Measurements from ENCODE around the gene CSNK1D.

The CSNK1D gene

DNA sequence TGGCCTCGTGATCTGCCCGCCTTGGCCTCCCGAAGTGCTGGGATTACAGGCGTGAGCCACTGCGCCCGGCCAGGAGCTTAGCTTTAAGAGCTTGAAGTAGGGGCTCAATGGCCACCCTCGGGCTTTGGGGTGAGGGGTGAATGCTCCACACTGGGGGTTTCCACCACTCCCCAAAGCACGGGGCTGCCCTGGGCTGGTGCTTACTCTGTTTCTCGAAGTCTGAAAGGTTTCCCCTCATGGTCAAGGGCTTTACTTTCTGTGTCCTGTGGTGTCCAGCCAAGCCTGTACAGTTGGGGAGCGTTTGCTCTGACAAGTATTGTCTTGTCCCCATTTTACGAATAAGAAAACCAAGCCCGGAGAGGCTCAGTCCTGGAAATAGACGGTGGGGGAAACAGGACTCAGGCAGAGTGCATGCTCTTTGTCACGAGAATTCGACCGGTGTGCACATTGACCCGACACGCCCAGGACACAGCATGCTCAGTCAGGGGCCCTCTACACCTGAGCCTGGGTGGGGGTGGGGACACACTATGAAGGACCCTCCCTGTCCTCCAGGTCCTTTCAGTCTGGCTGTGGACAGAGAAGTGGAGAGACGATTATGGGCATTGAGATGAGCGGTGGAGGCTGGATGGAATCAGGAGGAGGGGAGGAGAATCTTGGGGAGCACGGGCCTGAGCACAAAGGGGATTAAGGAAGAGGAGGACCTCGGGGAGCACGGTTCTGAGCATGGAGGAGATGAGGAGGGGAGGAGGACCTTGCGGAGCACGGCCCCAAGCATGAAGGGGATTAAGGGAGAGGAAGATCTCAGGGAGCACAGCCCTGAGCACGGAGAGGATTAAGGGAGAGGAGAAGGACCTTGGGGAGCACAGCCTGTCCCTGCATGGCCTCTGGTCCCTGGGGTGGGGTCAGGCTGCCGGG lies 36.4 kb upstream of the CSNK1D start:
- no peak for DNase-seq

DNA sequence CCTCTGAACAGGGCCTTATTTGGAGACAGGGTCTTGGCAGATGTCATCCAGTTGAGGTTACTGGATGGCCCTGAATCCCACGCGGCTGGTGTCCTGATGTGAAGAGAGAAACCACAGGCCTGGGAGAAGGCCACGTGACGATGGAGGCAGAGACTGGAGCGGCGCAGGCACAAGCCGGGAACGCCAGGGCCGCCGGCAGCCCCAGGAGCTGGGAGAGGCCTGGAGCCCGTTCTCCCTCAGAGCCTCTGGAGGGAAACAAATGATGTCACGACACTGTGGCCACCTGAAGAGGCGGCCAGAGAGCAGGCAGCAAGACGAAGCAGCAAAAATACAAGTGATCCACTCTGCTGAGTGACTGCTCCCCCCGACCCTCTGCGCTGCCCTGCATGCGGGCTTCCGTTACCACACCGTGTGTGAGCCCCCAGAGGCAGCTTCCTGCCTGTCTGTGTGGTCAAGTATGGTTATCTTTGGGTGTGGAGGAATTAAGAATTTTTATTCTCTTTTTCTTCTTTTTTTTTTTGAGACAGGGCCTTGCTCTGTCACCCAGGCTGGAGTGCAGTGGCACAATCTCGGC lies 32.3 kb upstream of the CSNK1D start:
- DNase-seq = no peak

DNA sequence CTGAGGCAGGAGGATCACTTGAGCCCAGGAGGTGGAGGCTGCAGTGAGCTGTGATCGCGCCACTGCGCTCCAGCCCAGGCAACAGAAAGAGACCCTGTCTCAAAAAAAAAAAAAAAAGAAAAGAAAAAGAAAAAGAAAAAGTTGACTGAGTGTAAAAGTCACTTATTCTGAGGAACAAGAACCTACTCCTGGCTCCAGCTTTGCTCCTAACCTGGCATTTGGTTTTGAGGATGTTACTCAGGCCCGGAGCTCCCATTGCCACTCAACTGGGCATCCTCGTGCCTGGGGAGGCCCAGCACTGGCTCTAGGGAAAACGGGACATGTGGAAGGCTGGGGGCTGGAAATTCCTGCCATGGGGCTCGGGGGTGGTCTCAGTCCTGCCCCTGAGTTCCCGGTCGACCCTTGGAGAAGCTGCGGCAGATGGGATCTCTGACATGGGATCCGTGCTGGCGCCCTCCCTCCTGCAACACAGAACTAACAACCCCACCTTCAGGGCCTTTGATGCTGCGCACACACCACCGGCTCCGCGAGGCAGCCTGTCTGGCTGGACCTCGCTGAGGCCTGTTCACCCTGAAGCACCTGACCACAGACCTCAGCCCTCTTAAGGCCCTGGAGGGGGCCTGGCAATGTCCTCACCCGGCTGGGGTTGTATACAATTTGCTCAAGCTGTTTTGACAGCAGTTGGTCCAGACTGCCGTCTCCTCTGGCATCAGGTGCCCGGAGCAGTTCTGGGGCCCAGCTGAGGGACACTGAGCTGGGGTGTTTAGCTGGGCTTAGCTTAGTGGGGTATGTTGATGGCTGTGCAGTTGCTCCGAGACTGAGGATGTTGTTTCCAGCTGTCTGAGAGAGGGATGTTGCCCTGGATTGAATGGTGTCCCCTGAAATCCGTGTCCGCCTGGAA lies 31.6 kb upstream of the CSNK1D start:
- peak in 1 of 3 experiments; percentile 50 for DNase-seq

DNA sequence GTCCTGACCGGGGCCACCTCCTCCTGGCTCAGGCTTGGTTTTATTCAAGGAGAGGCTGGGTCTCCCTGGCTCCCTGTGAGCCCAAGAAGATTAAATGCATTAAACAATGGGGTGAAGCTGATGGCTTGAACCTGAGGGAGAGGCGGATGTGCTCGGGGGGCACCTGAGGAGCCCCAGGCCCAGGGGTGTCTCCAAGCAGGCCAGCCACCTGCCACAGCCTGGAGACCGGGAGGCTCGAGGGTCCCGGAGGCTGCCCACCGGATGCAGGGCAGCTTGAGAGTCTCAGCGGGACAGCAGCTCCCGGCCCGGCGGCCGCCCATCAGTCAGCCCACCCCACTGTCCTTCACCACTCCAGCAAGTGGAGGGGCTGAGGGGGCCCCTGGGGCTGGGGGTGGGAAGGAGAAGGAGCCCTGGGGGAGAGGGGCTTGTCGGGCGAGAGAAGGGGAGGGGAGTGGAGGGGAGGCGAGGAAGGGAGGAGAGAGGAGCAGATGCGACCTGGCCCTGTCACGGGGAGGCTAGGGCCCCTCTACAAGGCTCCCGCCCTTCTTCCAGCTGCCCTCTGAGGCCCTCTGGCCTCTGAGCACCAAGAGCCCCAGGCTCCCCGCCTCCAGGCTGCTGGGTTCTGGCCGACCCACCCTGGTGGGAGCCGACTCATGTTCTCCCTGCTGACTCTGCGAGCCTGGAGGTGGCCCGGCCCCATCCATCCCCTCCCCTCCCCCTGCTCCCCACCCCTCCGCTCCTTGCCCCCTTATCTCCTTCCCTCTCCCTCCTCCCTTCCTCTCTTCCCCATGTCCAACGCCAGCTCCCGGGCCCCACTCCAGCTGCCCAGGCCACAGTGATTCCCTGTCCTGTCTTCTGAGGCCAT lies 30.7 kb upstream of the CSNK1D start:
- no peak for DNase-seq

DNA sequence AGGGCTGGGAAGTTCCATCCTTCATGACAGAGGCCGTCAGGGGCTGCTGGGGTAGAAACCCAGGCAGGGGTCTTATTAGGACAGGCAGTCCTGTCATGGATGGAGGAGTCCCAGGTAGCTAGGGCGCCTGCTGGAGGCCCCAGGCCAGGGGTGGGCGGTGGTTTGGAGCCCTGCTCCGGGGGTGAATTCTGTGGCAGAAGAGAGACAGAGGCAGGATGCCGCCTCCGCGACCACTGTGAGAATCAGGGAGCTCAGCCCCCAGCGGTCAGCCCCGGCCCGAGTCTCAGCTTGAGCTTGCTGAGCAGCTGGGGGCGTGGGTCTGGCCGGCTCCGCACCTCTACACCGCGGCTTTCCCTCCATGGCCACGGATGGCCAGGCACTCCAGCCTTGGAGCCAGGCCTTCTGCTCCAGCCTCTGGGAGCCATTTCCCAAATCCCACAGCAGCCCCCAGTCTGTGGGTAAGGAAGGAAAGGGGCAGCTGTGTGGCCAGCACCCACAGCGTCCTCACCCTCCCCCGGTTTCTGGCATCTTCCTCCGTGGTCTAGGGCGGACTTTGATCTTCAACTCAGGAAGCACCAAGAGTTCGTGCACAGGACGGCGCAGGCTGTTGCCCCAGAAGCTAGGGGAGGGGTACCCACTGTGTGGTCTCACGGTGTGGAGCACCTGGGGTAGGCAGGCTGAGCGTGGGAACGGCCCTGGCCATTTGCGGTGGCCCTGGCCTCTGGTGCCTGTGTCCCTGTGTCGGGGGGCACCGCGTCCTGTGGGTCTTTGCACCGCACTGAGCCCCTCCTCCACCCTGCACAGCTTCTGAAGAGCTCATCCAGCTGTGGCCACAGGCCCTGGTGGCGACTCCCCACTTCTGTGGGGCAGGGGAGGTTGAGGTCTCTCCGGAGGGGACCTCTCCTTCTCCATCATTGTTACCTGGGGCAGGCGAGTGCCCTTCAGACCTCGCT lies 29.8 kb upstream of the CSNK1D start:
- DNase-seq = no peak

DNA sequence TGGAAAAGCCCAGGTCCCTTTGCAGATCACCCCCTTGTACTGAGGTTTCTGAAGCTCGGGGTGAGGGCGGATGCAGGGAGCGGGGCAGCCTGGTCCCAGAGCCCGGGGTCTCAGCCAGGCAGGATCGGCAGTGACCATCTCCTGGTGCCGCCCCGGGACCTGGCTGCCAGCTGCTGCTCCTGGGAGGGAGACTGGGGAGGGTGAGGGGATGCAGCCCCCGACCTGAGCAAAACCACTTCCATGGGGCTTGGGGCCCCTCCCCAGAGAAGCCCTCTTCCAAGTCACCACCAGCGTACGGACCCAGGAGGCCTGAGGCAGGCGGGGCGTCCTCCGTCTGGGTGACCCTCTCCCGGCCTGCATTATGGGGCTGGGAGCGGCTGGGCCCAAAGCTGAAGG lies 29.1 kb upstream of the CSNK1D start:
- no peak for DNase-seq

DNA sequence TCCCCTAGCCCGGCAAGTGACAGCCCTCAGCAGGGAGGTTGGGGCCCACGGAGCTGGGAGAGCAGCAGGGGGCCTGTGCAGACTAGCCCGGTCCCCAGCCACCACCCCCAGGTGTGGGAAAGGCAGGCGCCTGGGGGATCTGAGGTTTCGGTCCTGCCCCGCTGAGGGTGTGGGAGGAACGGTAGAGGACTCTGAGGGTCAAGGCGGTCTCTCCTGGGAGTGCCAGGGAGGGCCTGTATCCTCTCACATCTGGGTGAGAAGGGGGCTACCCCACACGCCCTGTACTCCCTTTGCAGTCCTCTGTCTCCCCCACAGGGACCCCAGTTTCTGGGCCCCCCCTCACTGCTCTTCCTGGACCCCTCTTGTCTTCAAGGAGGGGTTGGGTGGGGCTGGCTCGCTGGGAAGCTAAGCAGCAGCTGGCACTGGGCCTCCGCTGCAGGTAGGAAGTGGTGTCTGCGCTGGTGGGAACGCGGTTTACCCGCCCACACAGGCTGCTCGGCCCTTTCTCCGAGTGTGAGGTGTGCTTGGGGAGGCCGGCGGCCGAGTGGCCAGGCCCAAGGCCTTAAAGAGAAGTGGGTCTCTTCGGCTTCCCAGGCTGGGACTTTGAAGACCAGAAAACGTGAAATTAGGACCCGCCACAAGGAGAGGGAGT lies 28.5 kb upstream of the CSNK1D start:
- no peak for DNase-seq

DNA sequence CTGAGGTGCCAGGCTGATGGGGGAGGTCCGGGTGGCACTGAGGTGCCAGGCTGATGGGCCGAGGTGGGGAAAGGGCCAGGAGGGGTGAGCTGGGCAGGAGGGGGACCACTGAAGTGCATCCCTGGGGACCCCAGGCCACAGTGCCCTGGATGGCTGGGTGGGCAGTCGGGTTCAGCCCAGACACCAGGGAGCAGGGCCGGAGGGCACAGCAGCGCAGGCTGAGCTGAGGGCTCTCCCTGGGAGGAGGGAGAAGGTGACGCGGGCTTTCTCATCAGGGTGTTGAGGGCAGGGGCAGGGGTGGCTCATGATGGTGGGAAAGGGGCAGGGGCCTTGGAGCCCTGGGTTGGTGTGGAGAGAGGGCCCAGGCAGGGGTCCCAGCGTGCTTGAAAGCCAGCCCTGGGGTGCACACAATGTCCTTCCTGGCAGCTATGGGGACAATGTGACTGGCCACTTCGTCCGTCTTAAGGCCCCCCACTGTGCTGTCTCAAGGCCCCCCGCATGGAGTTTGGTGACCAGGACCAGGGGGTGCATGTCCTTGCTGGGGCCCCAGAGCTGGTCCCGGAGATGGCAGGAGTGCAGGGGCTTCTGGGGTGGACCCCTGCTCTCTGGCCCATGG lies 27.9 kb upstream of the CSNK1D start:
- DNase-seq = no peak

DNA sequence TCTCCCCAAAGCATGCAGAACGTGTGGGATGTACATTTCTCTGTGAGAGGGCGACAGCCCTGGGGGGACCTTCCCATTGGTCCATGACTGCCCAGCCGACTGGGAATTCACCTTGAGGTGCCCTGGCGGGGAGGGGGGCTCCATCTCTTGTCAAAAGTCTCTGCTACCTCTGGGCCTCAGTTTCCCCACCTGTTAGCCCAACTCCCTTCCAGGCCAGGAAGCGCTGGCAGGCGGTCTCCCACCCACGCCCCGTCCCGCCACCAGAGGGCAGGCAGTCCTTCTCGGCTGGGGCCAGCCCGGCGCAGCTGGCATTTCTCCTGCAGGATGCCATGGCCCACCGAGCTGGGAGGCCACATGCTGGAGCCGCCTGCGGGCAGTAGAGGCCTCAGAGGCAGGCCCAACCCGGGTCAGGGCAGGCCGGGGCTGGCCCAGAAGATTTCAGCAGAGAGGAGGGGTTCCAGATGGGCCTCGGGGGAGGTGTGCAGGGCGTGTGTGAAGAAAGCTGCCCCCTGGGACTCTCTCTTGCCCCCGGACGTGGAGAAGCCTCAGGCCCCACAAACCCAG lies 27.3 kb upstream of the CSNK1D start:
- peak in 2 of 3 experiments; percentile 14 to 27 for DNase-seq

DNA sequence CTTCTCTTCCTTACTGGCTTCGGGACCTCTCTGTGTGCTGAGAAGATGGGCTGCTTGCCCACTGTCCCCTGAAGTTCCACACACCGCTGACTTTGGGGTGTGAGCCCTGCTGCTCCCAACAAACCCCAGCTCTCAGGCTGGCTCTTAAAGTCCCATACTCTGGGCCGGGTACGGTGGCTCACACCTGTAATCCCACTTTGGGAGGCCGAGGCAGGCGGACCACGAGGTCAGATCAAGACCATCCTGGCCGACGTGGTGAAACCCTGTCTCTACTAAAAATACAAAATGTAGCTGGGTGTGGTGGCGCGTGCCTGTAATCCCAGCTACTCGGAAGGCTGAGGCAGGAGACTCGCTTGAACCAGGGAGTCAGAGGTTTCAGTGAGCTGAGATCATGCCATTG lies 26.7 kb upstream of the CSNK1D start:
- DNase-seq = no peak

DNA sequence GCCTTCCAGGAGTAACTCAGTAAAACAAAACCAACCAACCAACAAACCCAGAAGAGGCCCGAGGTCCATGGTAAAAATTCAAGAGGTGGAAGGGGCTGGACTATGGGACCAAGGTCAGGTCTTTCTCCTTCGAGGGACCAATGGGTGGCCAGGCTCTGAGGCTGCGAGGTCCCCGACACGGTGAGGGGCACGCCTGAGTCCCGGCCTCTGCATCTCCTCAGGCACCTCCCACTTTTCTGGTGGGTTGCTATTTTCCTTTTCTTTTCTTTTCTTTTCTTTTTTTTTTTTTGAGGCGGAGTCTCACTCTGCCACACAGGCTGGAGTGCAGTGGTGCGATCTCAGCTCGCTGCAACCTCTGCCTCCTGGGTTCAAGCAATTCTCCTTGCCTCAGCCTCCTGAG lies 26.0 kb upstream of the CSNK1D start:
- no peak for DNase-seq

DNA sequence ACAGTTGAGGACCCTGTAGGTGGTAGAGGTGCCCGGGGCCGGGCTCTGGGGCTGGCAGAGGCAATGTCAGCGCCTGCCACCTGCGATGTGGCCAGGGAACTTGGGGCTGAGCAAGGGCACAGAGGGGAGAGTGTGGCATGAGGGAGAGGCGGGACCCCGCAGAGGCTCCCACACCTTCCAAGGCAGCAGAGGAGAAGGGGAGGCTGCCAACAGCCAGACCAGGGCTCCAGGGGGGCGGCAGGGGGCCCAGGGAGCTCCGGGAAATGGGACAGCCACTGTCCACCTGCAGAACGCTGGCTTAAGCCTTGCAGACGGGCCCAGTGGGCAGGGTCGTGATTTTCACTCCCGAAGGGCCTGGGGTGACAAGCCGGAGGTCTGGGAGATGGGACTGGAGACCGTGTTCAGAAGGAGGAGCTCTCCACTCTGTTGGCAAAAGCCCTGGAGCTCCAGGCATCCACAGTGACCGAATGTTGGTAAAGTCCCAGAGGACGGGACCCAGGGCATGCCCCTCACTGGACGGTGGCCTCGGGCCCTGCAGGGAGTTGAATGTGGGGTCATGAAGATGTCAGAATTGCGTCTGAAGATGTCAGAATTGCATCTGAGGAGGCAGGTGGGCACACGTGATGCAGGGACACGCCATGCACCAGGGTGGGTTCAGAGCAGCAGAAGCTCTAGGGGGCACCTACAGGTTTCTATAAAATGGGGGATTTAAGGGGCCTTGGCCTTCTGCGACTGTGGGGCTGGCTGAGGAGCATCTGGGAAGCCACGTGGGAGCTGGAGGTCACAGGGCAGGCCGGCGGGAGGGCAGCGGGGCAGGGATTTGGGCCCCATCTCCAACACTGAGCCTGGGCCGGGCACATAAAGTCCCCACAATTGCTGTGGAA lies 25.3 kb upstream of the CSNK1D start:
- DNase-seq = no peak

DNA sequence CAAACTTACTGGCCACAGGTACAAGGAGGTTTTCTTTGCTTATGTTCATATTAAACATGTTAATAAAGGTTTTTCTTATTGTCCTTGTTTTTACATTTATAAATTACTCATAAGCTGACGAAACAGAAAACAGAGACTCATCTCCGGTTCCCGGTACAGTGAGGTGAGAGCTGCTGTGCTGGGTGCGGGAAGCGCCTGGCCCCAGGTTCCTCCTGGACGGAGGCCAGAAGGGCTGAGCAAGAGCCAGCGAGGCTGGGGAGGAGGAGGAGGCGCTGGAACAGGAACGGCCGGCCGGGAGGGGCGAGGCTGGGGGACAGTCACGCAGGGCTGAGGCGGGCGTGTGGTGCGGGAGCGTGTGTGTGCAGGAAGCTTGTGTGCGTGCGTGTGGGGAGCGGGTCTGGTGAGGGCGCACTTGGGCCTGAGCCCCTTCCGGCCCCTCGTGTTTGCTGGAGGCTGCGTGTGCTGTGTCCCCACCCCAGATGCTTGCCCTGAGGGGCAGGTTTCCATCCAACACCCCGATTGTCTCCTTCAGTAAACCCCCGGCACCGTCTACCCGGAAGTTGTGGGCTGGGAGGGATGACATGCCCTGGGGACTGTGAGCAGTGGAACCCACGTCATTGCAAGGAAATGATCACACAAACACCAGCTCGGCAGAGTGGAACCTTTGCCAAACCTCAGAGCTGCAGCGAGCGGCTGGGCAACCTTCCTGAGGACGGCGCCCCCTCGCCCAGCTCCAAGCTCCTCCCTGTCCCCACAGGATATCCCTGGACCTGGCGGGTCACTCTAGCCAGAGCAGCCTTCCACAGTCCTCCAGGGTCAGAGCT lies 24.4 kb upstream of the CSNK1D start:
- DNase-seq = peak in 2 of 3 experiments; percentile 45 to 69

DNA sequence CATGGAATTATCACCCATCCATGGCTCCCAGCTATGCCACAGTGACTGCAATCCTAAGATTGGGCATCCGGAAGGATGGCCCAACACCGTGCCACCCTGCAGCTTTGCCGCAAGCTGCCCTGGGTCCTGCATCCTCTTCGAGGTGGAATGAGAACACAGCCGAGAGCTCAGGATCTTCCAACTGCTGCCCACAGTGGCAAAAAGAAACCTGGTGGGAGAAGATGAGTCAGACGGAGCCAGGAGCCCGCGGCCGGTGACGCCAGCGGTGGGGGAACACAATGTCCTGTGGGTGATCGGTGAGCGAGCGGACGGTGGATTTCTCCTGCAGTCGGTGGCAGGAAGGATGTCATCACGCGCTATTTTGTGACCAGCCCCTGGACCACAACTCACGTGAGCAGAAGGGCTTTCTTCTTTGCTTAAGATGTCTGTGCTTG lies 23.8 kb upstream of the CSNK1D start:
- DNase-seq = peak in 2 of 3 experiments; percentile 26 to 69

DNA sequence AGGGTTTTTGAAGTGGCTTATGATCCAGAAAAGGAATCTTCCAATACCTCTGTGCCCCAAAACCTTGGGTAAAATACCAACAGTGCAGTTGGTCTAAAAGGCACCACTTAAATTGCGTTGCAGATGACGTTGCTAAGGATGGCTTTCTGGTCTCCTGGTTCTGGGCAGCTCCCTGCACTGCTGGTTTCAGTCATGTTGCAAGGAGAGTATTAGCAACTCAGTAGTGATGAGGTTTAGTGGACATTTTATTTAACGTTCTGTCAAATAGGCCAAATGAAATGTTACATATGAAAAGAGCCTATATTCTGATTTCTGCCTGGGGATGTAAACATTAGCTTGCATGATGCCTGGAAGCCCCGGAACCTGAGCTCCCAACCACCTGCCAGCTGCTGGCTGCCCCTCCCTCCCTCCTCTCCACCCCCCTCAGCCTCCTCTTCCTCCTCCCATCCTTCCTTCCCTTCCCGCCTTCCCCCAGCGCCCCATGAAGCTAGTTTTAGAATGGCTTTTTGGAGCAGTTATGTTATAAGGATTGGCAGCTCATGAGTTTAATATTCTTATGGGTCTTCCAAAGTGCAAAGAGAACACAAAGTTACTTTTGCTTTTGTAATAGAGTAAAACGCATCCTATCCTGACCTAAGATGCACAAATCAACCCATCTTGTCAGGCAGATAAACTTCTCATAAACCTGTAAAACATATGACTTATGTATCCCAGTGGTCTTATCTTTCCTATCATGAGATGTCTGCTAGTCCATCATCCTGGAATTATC lies 23.2 kb upstream of the CSNK1D start:
- peak in 1 of 3 experiments; percentile 51 for DNase-seq

DNA sequence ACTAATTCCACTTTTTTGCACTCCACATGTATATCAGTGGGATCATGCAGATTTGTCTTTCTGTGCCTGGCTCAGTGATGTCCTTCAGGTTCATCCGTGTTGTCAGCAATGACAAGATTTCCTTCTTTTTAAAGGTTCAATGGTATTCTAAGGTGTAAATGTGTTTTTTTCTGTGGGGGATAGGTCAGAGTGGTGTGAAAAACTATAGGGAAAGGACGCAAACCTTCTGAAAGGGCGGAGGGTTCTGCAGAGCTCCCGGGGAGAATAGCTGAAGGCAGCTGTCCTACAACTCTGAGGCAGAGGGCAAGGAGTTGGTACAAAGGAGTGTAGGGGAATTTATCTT lies 21.9 kb upstream of the CSNK1D start:
- DNase-seq = no peak
